Uterus (tissue), 2 donors: ENCODE measurements around the gene HLA-DMA.

ENCODE experiments used
- POLR2A ChIP-seq, 2 donors: fragments of 450-650 bp; IDR thresholded peaks; one replicate each; pipeline ENCODE4 v1.6.1; 2016; ENCODE audit warnings: antibody characterized with exemption in 2 of 2, mild to moderate bottlenecking in 1 of 2, moderate library complexity in 1 of 2
- TF ChIP-seq, protein P1 (sequence below), 4 experiments: fragments of 200-600 bp in 2 of 4; fragments of 450-650 bp in 2 of 4; sonication (generic) in 2 of 4; IDR thresholded peaks; one replicate each; pipeline ENCODE4 v1.5.1; 2016 to 2019; ENCODE audit warnings: antibody characterized with exemption in 4 of 4, mild to moderate bottlenecking in 2 of 4, moderate library complexity in 1 of 4

DNA sequence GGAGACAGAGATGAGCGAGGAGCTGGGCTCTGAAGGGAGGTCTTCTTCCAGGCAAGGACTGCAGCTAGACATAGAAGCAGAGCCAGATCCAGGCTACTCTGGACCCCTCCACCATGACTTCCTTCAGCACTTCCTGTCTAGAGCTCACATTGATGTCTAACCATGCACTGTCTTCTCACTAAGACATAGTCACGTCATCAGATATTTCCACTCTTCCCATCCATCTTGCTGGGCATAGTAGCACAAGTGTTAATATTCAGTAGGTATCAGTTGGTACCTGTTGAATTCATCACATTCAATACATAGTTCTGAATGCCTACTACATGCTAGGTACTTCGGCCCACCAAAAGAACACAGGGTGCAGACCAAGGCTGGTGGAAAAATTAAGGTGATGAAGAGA lies 2.9 kb downstream of the HLA-DMA start:
- TF ChIP-seq, protein P1, sequence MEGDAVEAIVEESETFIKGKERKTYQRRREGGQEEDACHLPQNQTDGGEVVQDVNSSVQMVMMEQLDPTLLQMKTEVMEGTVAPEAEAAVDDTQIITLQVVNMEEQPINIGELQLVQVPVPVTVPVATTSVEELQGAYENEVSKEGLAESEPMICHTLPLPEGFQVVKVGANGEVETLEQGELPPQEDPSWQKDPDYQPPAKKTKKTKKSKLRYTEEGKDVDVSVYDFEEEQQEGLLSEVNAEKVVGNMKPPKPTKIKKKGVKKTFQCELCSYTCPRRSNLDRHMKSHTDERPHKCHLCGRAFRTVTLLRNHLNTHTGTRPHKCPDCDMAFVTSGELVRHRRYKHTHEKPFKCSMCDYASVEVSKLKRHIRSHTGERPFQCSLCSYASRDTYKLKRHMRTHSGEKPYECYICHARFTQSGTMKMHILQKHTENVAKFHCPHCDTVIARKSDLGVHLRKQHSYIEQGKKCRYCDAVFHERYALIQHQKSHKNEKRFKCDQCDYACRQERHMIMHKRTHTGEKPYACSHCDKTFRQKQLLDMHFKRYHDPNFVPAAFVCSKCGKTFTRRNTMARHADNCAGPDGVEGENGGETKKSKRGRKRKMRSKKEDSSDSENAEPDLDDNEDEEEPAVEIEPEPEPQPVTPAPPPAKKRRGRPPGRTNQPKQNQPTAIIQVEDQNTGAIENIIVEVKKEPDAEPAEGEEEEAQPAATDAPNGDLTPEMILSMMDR (IDR thresholded peaks at IDR 0.05) = no peak
- TF ChIP-seq POLR2A (IDR thresholded peaks at IDR 0.05) = no peak
